ENCODE data around the gene FIBP.

- TF ChIP-seq SUZ12 (IDR thresholded peaks at IDR 0.05; ENCODE audit: extremely low read depth, insufficient read depth, insufficient read length) (no peak), ZNF274 (IDR thresholded peaks at IDR 0.05; ENCODE audit: low read depth, low read length) (no peak), YY1 (IDR thresholded peaks at IDR 0.05; ENCODE audit: insufficient read depth, insufficient read length) (no peak)
Observed at GRCh38 chr11:65886826-65887722, 1.2 kb downstream of the FIBP start.
